ENCODE measurements around the gene MITF.

MITF gene

DNA sequence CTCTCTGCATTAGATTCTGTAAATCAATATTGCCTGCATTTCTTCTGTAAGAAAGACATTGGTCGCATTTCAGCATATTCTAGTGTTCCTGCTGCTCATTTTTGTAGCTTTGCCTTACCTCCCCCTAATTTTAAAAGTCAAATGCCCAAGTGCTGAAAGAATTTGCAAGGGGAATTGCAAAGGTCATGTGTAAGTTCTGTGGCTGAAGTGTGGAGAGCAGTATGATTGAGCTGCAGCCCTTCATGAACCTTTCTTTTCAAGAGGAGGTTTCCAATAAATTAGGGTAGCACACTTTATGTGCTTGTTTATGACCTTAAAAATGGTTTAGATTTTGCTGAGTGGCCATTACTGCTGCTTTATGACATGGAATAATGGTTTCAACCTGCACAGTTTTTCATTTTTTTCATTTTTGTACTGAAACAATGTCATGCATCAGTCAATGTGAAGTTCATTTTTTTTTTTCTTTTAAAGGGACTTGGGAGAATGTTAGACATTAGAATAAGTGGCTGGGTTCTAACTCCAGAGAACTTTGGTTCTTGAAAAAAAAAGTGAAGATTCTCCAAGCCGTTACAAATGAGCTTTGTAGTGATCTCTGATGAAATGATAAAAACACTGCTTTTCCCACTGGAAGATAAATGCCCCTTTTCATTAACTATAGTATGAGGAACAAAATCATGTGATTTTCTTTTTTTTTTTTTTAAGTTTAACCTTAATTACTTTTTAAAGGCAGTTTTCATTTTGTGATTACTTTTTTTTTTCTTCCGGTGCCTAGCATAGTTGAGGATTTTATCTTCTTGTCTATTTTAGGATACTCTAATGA lies 99.6 kb downstream of the MITF start:
- no peak for TF ChIP-seq ZNF274 (IDR thresholded peaks at IDR 0.05; ENCODE audit: low read depth, low read length)

DNA sequence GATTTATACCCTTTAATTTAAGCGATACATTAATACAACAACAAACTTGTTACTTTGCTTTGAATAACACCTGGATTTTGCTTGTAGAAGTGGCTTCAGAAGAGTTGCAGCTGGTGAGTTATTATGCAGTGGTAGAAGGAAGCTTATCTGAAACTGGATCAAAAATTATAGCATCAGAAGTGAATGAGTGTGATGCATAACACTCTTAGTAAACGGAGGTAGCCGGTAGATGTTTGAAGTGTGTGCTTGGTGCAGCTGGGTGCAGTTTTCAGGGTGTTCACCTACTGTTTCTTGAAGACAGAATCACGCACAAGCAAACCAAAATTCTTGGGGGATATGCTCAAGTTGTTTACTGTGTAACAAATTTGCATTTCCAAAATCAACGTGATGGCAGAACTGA lies 103.1 kb downstream of the MITF start:
- TF ChIP-seq ZNF274 (IDR thresholded peaks at IDR 0.05; ENCODE audit: low read depth, low read length), result no peak

More for the DNA sequence above, 99.6 kb downstream of the MITF start:
- no peak overlapping the region for H3K4me3 ChIP-seq (ENCODE audit: low read length)

DNA sequence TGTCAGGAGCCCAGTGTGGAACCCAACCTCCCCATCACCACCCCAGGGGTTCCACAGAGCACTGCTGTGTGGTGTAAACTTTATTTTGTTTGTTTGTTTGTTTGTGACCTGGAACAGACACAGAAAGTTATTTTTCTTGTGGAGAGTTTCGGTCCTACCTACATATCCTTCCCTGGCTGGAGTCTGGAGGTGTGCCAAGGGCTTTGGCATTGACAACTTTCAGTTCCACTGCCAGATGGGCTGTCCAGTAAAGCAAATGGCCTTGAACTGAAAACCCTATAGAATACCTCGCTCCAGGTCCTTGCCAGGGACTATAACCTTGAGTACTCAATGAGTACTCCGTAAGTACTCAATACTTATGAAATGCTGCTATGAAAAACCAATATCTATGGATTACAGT lies 103.5 kb downstream of the MITF start:
- no peak overlapping the region for H3K4me3 ChIP-seq (ENCODE audit: low read length)
- no peak for TF ChIP-seq ZNF274 (IDR thresholded peaks at IDR 0.05; ENCODE audit: low read depth, low read length)

More for the DNA sequence above, 103.1 kb downstream of the MITF start:
- no peak overlapping the region for H3K4me3 ChIP-seq (ENCODE audit: low read length)

- TF ChIP-seq ZNF274 (IDR thresholded peaks at IDR 0.05; ENCODE audit: low read depth, low read length), result no peak
- H3K4me3 ChIP-seq (ENCODE audit: low read length), result no peak overlapping the region
Measured at GRCh38 chr3:69844706-69845105, 105.4 kb downstream of the MITF start.

GRCh38 chr3:69847303-69847702 lies 108.0 kb downstream of the MITF start:
- H3K4me3 ChIP-seq (ENCODE audit: low read length), result no peak overlapping the region
- TF ChIP-seq ZNF274 (IDR thresholded peaks at IDR 0.05; ENCODE audit: low read depth, low read length), result no peak

DNA sequence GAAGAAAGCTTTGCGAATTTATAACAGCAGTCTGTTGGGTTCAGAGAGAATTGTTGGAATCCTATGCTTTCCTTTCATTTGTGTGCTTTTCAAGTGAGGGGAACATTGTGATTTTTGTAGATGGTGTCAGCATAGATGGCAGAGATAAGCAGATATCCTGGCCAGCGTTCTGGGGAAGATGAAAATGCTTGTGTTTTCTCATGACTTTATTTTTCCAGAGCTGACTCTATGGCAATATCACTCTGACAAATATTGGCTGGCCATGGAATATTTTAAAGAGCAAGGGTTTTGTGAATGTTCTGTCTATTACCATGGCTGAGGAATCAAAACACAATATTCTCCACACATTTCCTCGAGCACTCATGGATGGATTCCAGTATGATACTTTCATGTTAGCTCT lies 108.8 kb downstream of the MITF start:
- no peak overlapping the region for H3K4me3 ChIP-seq (ENCODE audit: low read length)
- TF ChIP-seq ZNF274 (IDR thresholded peaks at IDR 0.05; ENCODE audit: low read depth, low read length), result no peak

DNA sequence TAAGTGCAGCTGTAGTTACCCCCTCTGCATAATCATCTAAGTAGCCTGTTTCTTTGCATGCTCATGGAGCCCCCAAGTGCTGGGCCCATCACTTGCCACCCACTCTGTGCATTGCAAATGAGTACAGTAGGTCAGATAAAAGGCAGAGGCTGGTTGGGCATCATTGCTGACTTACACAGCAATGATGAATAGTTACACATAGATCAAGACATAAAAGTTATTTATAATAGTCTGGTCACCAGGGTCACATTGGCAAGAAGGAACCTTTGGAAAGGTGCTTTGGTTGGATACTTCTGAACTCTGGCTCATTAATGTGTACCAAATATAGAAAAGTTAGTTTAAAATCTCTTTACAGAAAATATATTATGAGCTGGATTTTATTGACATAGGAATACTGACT lies 111.6 kb downstream of the MITF start:
- TF ChIP-seq ZNF274 (IDR thresholded peaks at IDR 0.05; ENCODE audit: low read depth, low read length), result no peak
- no peak overlapping the region for H3K4me3 ChIP-seq (ENCODE audit: low read length)

DNA sequence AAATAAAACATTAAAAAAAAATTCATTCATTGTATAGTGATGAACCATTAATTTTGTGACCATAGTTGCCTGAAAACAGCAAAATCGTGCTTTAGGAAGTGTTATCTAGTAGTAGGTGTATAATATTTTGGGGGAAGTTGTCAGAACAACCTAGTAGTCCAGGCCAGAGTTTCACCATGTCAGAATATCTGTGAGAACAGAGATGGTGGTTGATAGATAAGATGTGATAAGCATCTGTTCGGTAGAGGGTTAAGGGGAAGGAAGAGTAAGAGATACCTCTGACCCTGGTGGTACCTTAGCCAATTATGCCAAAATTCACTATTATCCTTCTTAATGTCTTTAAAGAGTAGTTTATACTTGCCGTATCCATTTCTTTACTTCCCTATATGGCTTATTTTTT lies 113.8 kb downstream of the MITF start:
- no peak overlapping the region for H3K4me3 ChIP-seq (ENCODE audit: low read length)
- TF ChIP-seq ZNF274 (IDR thresholded peaks at IDR 0.05; ENCODE audit: low read depth, low read length), result no peak

GRCh38 chr3:69855436-69856162 lies 116.3 kb downstream of the MITF start:
- no peak for TF ChIP-seq ZNF274 (IDR thresholded peaks at IDR 0.05; ENCODE audit: low read depth, low read length)
- H3K4me3 ChIP-seq (ENCODE audit: low read length), result no peak overlapping the region

GRCh38 chr3:69856965-69857705 lies 117.9 kb downstream of the MITF start:
- no peak overlapping the region for H3K4me3 ChIP-seq (ENCODE audit: low read length)
- TF ChIP-seq ZNF274 (IDR thresholded peaks at IDR 0.05; ENCODE audit: low read depth, low read length), result no peak

DNA sequence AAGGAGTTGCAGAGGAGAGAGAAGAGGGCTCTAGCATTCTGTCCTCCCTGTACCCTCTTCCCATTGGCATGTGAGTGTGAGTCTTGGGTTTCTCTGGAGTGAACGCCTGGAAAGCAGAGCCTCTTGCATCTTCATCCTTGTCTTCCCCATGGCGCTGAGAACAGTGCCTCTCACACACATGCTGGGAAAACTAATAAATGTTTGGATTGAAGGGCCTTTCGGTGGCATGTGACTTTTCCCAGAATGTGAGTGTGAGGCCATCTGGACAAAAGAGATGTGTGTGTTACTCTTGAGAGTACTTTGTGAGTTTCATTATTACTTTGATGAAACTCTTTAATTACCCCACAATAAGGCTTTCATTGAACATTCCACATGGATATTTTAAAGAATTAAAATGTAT lies 122.3 kb downstream of the MITF start:
- TF ChIP-seq ZNF274 (IDR thresholded peaks at IDR 0.05; ENCODE audit: low read depth, low read length), result no peak
- no peak overlapping the region for H3K4me3 ChIP-seq (ENCODE audit: low read length)

- no peak for TF ChIP-seq ZNF274 (IDR thresholded peaks at IDR 0.05; ENCODE audit: low read depth, low read length)
- no peak overlapping the region for H3K4me3 ChIP-seq (ENCODE audit: low read length)
Measured at GRCh38 chr3:69864141-69864540, 124.9 kb downstream of the MITF start.

- H3K4me3 ChIP-seq (ENCODE audit: low read length), result no peak overlapping the region
- TF ChIP-seq ZNF274 (IDR thresholded peaks at IDR 0.05; ENCODE audit: low read depth, low read length), result no peak
Measured at GRCh38 chr3:69864766-69865165, 125.5 kb downstream of the MITF start.

- H3K4me3 ChIP-seq (ENCODE audit: low read length), result no peak overlapping the region
- no peak for TF ChIP-seq ZNF274 (IDR thresholded peaks at IDR 0.05; ENCODE audit: low read depth, low read length)
Measured at GRCh38 chr3:69865925-69866679, 126.8 kb downstream of the MITF start.
